MCF 10A (cell line): ENCODE measurements around the gene NUP50. TPM values are rescaled to one million over a fixed set of nuclear protein-coding genes. Genes with fewer than 3 reads are reported as not detected.

ENCODE experiments used
- Bru-seq: library from RNA; stranded (reverse); fragments of 400-500 nt; gene quantifications from one replicate; lab custom pipeline; 2021; lab: Mats Ljungman, UMichigan
- BruChase-seq, 2 experiments: library from RNA; stranded (reverse); fragments of 400-500 nt; gene quantifications; one replicate each; lab custom pipeline; 2021; lab: Mats Ljungman, UMichigan
- BruUV-seq: library from RNA; stranded (reverse); fragments of 400-500 nt; replicated peaks from 2 replicates; lab custom pipeline; 2021; lab: Mats Ljungman, UMichigan
- CTCF ChIA-PET: fragments of 300-600 bp; sonication (Branson Sonifier 250); formaldehyde crosslinking; extraction: SDS; loops from one replicate; lab custom pipeline; 2021; ENCODE audit warnings: antibody characterized with exemption, inconsistent platforms; lab: Yijun Ruan, JAX
- POLR2A ChIA-PET: fragments of 300-600, 350-650 bp; sonication (Branson Sonifier 250); formaldehyde crosslinking; extraction: SDS; loops from one replicate; lab custom pipeline; 2020; ENCODE audit warnings: antibody characterized with exemption, inconsistent platforms; lab: Yijun Ruan, JAX
- DNase-seq: peaks from one replicate; pipeline ENCODE4 v3.0.0-alpha.2; 2018; ENCODE audit not compliant: unreplicated experiment
- H3K27ac Mint-ChIP-seq: one replicate; pipeline ENCODE4 v1.8.0; 2022; ENCODE audit warnings: mild to moderate bottlenecking, low read depth, mixed read lengths; ENCODE audit not compliant: unreplicated experiment
- H3K27me3 Mint-ChIP-seq: one replicate; pipeline ENCODE4 v1.8.0; 2022; ENCODE audit warnings: mixed read lengths; ENCODE audit not compliant: insufficient read depth, unreplicated experiment
- H3K36me3 Mint-ChIP-seq: one replicate; pipeline ENCODE4 v1.8.0; 2022; ENCODE audit warnings: mild to moderate bottlenecking, moderate library complexity, mixed read lengths; ENCODE audit not compliant: insufficient read depth, unreplicated experiment
- H3K4me1 Mint-ChIP-seq: one replicate; pipeline ENCODE4 v1.8.0; 2022; ENCODE audit warnings: mixed read lengths; ENCODE audit not compliant: insufficient read depth, unreplicated experiment
- H3K4me3 Mint-ChIP-seq: one replicate; pipeline ENCODE4 v1.8.0; 2022; ENCODE audit warnings: mild to moderate bottlenecking, moderate library complexity, mixed read lengths; ENCODE audit not compliant: unreplicated experiment
- H3K9me3 Mint-ChIP-seq: one replicate; pipeline ENCODE4 v1.8.0; 2022; ENCODE audit warnings: mixed read lengths; ENCODE audit not compliant: unreplicated experiment
- intact Hi-C: fragments of 100-400 bp; cut with micrococcal nuclease; formaldehyde crosslinking; loops from 2 replicates; pipeline ENCODE4 v1.14.1; 2022
- long read RNA-seq: library from polyadenylated mRNA; stranded (forward); transcript quantifications from one replicate; pipeline ENCODE4 v2.0.0, GENCODE V29; 2022
- total RNA-seq: library from RNA; stranded (reverse); gene quantifications from 2 replicates; pipeline ENCODE4 v1.2.3, GENCODE V29; 2022
- TF ChIP-seq, protein P1 (sequence below): fragments of 200-600 bp; IDR thresholded peaks from one replicate; pipeline ENCODE4 v1.8.0; 2022; ENCODE audit warnings: antibody characterized with exemption, mild to moderate bottlenecking; ENCODE audit not compliant: unreplicated experiment

Gene NUP50, protein sequence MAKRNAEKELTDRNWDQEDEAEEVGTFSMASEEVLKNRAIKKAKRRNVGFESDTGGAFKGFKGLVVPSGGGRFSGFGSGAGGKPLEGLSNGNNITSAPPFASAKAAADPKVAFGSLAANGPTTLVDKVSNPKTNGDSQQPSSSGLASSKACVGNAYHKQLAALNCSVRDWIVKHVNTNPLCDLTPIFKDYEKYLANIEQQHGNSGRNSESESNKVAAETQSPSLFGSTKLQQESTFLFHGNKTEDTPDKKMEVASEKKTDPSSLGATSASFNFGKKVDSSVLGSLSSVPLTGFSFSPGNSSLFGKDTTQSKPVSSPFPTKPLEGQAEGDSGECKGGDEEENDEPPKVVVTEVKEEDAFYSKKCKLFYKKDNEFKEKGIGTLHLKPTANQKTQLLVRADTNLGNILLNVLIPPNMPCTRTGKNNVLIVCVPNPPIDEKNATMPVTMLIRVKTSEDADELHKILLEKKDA
- total RNA-seq (70.3 and 72.5 TPM in 2 replicates), Bru-seq, nascent RNA (percentile 88 among the genes with signal in this experiment), BruChase-seq, experiment 1, labeled RNA remaining after a 6-hour chase (percentile 96 among the genes with signal in this experiment), BruChase-seq, experiment 2, labeled RNA remaining after a 2-hour chase (percentile 97 among the genes with signal in this experiment)
- long read RNA-seq, full-length matches to known transcripts = 99 of 150 reads
- long read RNA-seq, partial matches to known transcripts = 23 of 150 reads
- long read RNA-seq, other reads (novel, unspliced or antisense) = 28 of 150 reads

DNA sequence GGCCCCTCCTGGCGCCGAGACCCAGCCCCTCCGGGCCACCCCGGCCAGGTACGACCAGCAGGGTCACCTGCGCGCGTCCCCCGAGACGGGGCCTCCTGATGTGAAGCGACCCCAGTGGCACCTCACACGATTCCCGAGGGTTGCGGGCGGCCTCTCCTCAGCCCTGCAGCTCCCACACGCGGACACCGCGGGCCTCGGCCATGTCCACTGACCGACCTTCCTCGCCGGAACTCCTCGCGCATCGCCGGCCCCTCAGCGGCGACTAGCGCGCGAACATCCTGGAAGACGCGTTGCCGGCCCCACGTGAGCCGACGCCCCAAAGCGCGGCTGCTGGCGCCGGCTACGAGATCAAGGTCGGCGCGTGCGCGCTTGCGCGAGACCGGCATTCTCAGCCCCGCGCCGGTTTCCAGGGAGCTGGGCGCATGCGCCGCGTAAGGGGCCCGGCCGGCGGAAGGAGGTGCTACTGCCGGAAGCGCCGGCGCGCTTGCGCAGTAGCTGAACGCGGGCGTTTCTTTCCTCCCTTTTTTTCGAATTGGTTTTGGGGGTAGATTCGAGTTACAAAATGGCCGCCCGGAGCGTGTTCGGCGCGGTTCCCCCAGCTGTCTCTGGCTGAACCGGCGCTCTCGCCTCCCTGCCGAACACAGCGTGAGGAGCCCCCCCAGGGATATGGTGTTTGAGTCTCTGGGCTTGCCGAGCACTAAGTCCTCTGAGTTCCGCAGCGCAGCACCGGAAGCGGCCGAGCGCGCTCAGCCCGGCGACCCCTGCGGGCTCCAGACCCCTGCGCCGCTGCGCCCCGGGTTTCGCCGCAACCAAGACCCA lies at the start of gene NUP50:
Gene NUP50, plus strand, starts transcription at position 475 of the 819 bp plus-strand sequence. CDS start 4,253 bp downstream, outside the sequence.
- Mint-ChIP-seq H3K4me1 (peaks cover 43% of the 10 kb centered on the region), H3K4me3 (peak within 1 kb of the TSS; percentile 91), H3K27ac (peak within 1 kb of the TSS; percentile 97), H3K9me3 (no peaks in the 10 kb centered on the region), H3K36me3 (peaks cover 48% of the 10 kb centered on the region), H3K27me3 (no peaks in the 10 kb centered on the region)
- DNase-seq = peak; percentile 96
- BruUV-seq = no TSS peak
- POLR2A ChIA-PET = interaction anchor here (0.6 to 3.8 kb wide), 40 partner anchors 8 to 1979 kb away, joined by 3 to 32 read pairs (median 3); no protein-coding TSS in a partner anchor
- CTCF ChIA-PET = interaction anchor here (0.7 to 1.3 kb wide), 3 partner anchors 28 to 350 kb away, joined by 3 to 4 read pairs (median 3); no protein-coding TSS in a partner anchor
- TF ChIP-seq, protein P1, sequence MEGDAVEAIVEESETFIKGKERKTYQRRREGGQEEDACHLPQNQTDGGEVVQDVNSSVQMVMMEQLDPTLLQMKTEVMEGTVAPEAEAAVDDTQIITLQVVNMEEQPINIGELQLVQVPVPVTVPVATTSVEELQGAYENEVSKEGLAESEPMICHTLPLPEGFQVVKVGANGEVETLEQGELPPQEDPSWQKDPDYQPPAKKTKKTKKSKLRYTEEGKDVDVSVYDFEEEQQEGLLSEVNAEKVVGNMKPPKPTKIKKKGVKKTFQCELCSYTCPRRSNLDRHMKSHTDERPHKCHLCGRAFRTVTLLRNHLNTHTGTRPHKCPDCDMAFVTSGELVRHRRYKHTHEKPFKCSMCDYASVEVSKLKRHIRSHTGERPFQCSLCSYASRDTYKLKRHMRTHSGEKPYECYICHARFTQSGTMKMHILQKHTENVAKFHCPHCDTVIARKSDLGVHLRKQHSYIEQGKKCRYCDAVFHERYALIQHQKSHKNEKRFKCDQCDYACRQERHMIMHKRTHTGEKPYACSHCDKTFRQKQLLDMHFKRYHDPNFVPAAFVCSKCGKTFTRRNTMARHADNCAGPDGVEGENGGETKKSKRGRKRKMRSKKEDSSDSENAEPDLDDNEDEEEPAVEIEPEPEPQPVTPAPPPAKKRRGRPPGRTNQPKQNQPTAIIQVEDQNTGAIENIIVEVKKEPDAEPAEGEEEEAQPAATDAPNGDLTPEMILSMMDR = no peak
- intact Hi-C loops = loop anchor here (2.0 to 10.0 kb wide), 4 partner anchors 59 to 189 kb away; no protein-coding TSS in a partner anchor

DNA sequence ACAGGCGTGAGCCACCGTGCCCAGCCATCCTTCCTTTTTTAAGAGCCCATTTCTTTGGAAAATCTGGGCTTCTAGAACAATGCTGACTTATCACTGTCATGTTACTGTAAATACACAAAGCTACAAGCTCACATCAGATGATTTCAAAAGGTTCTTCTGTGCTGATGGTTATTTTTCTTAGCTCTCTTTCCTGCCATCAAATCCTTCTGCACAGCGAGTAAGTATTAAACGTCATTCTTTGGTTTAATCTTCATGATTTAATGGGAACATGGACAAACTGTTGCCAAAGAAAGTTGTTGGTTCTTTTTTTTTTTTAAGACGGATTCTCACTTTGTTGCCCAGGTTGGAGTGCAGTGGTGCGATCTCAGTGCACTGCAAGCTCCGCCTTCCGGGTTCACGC lies 43.3 kb upstream of the NUP50 start:
- intact Hi-C loops = no loop called here
- no peak overlapping the region for H3K27ac Mint-ChIP-seq
- H3K9me3 Mint-ChIP-seq = no peaks in the 10 kb centered on the region
- POLR2A ChIA-PET = interaction anchor here (1.0 kb wide), 1 partner anchor 15 kb away, joined by 3 read pairs; no protein-coding TSS in a partner anchor
- no TSS peak for BruUV-seq
- CTCF ChIA-PET = interaction anchor here (1.6 to 1.8 kb wide), 2 partner anchors 24 to 25 kb away, joined by 3 to 5 read pairs; no protein-coding TSS in a partner anchor
- no peak for DNase-seq
- TF ChIP-seq, protein P1 = no peak
- H3K4me1 Mint-ChIP-seq = no peaks in the 10 kb centered on the region
- no peaks in the 10 kb centered on the region for H3K36me3 Mint-ChIP-seq
- no peaks in the 10 kb centered on the region for H3K27me3 Mint-ChIP-seq
- no peak overlapping the region for H3K4me3 Mint-ChIP-seq

DNA sequence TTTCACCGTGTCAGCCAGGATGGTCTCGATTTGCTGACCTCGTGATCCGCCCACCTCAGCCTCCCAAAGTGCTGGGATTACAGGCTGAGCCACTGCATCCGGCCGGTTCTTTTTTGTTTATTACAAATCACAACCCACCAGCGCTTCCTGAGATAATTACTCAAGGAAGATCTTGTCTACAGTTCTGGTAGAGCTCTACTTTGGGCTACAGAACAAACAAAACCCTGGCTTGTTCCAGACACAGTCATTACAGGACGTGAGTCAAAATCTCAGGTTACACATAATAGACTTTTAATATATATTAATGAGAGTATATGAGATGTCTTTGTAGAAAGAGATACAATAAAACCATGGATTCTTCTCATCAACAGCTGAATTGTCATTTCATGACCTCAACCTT lies 42.8 kb upstream of the NUP50 start:
- intact Hi-C loops = no loop called here
- Mint-ChIP-seq H3K4me1 (no peaks in the 10 kb centered on the region), H3K36me3 (no peaks in the 10 kb centered on the region), H3K27me3 (no peaks in the 10 kb centered on the region), H3K9me3 (no peaks in the 10 kb centered on the region), H3K4me3 (no peak overlapping the region), H3K27ac (no peak overlapping the region)
- DNase-seq = no peak
- POLR2A ChIA-PET = interaction anchor here (1.0 kb wide), 1 partner anchor 16 kb away, joined by 3 read pairs; no protein-coding TSS in a partner anchor
- CTCF ChIA-PET = interaction anchor here (1.6 to 1.8 kb wide), 2 partner anchors 24 to 26 kb away, joined by 3 to 5 read pairs; no protein-coding TSS in a partner anchor
- TF ChIP-seq, protein P1 = no peak
- no TSS peak for BruUV-seq
